HG02759 (cell line): ENCODE data around the gene GDI1.

Source experiments
- ATAC-seq: cut with Tn5 transposase; IDR thresholded peaks from one replicate; pipeline ENCODE4 v1.9.1; 2021; ENCODE audit warnings: mild to moderate bottlenecking, moderate library complexity; ENCODE audit not compliant: unreplicated experiment

Gene GDI1

DNA sequence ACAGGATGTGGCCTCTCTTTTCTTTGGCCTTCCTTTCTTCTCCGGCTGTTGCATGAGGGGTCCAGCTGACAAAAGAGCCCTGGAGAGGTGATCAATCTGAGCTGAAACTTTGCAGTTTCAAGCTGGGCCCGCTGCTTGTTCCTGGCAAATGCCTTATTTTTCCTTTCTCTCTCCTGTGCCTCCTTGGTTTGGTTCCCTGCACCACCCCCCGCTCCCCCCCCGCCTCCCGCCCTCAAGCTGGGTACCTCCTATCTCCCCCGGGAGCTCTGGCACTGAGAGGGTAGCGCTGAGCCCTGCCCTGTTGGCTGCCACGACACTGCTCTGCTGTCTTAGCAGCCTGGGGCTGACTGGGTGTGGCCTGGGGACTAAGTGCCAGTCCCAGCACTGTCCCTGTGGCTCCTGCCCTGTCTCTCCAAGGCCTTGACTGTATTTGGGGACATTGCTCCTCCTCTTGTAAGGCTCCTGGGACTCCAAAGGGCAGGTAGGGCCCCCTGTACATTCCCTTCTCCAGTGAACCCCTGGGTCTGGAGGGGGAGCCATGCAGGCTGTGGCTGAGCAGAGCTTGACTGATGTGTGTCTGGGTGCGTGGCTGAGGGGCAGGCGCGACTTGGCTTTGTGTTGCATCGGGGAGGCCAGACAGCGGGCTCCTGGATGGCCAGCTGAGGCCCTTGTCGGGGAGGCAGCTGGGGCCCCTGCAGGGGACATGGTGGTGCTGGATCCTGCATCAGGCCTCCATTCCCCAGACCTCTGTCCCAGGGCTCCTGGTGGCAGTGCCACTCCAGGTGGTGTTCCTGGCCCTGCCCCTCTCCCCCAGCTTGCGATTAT, 22.2 kb downstream of the GDI1 start:
- ATAC-seq: no peak

- ATAC-seq: no peak
These were observed 22.9 kb downstream of the GDI1 start for GRCh38 chrX:154459832-154460231.

- ATAC-seq: no peak
These were observed 23.4 kb downstream of the GDI1 start for GRCh38 chrX:154460326-154460725.

DNA sequence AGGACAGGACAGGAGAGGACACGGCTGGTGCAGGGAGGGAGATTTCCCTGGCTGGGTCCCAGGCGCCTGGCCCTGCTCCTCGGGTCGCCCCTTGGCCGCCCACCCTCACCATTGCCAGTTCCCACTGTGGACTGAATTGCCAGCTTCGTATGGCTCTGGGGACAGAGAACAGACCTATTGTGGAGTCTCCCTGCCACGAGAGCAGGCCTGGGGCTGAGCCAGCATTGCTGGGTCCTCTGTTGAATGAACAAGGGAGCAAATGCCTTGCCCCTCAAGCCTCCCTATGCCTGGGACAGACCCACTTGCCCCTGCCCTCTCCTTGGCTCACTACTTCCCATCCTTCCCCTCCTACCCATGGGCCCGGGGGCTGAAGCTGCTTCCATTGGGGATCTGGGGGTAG, 25.4 kb downstream of the GDI1 start:
- no peak for ATAC-seq

- no peak for ATAC-seq
These were observed 26.8 kb downstream of the GDI1 start for GRCh38 chrX:154463611-154464220.

DNA sequence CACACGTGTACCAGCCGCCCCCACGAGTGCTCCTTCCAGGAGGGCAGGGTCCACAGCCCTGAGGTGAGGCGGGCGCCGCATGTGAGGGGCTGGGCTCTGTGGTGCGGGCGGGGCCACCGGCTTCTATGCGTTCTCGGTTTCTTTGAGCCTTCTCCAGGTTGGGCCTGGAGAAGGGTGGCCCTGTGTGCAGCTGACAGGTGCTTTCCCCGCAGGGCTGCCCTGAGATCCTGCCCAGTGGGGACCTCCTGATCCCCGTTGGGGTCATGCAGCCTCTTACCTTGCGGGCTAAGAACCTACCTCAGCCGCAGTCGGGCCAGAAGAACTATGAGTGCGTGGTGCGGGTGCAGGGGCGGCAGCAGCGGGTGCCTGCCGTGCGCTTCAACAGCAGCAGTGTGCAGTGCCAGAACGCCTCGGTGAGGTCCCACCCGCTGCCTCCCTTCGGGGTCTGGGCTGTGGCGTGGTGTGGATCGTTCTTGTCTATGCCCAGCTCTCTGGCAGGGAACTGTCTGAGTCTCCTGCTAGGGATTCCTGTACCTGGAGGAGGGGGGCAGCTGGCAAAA, 27.9 kb downstream of the GDI1 start:
- ATAC-seq: no peak

DNA sequence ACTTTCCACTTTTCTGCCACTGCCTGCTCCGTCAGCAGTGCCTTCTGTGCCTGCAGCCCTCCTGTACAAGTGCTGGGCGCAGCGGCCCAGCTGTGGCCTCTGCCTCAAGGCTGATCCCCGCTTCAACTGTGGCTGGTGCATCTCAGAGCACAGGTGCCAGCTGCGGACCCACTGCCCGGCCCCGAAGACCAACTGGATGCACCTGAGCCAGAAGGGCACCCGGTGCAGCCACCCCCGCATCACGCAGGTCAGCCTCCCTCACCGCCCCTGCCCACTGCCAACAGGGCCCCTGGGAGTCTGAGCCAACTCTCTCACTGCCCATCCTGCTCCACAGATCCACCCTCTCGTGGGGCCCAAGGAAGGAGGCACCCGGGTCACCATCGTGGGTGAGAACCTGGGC, 28.6 kb downstream of the GDI1 start:
- ATAC-seq: no peak

GRCh38 chrX:154466036-154466435, 29.1 kb downstream of the GDI1 start:
- no peak for ATAC-seq

GRCh38 chrX:154466907-154467306, 30.0 kb downstream of the GDI1 start:
- no peak for ATAC-seq

- no peak for ATAC-seq
These were observed 30.6 kb downstream of the GDI1 start for GRCh38 chrX:154467556-154467955.

GRCh38 chrX:154468217-154468616, 31.3 kb downstream of the GDI1 start:
- no peak for ATAC-seq

- no peak for ATAC-seq
These were observed 32.2 kb downstream of the GDI1 start for GRCh38 chrX:154469114-154469513.

- no peak for ATAC-seq
These were observed 32.9 kb downstream of the GDI1 start for GRCh38 chrX:154469880-154470279.

GRCh38 chrX:154470434-154470833, 33.5 kb downstream of the GDI1 start:
- no peak for ATAC-seq

- no peak for ATAC-seq
These were observed 34.1 kb downstream of the GDI1 start for GRCh38 chrX:154470914-154471568.

- no peak for ATAC-seq
These were observed 35.1 kb downstream of the GDI1 start for GRCh38 chrX:154471839-154472684.

DNA sequence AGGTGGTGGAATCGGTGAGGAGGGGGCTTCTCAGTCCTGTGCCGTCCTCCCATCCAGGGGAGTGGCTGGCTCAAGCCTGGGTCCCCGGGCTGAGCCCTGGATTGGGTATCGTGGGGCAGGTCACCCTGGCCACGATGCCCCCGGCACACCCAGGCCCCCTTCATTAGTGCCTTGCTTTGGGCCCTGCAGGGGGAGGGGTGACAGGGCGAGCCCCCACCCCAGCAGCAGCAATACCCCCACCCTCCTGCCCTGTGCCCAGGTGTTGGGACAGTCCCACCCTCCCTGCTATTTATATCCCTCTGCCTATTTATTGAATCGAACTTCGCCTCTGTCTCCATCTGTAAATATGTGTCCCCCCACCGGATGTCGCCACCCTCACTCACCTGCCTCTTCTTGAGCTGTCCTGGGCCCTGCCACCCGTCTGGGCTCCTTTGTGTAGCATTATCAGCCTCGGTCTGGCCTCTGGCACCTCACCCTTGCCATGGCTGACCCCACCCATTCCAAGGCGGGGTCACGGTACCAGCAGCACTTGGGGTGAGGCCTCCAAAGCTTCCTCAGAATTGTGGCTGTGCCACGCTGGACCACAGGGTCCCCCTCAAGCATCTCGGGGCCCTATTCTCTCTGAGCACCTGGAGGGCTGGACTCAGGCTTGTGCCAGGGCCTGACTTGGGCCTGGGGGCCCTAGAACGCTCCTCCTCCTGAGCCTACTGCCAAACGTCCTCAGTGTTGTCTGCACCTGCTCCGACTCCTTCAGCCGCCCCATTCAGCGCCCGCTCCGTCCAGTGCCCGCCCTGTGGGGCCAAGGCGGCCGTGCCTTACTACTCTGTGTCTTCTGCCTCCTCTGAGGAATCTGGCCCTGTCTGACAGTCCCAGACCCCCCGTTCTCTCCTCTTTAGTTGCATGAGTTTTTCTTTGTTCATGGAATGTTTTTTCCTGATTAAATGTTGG, 36.0 kb downstream of the GDI1 start:
- ATAC-seq: no peak

DNA sequence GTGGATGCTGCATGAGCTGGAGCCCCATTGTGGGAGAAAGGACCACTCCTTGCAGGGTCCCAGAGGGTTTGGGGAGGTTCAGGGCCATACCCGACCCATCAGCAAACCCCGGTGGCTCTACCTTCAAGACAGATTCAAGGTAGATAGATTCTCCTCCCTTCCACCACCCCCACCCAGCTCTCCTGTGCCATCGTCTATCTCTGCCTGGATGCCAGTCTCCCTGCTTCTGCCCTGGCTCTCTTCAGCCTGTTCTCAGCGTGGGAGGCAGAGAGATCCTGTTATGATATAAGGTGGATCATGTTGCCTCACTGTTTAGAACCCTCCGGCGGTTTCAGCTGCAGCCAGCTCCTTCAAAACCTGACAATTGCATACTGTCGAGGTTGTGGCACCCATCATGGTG, 36.7 kb downstream of the GDI1 start:
- no peak for ATAC-seq

- no peak for ATAC-seq
These were observed 39.9 kb downstream of the GDI1 start for GRCh38 chrX:154476821-154477220.
